Tibial nerve (tissue), 4 donors: ENCODE measurements around the gene KLHDC8B.

ENCODE experiments used
- EP300 ChIP-seq, 2 donors: sonication (generic); formaldehyde crosslinking; IDR thresholded peaks; one replicate each; pipeline ENCODE4 v1.6.1; 2017; ENCODE audit warnings: antibody characterized with exemption in 2 of 2, mild to moderate bottlenecking in 1 of 2
- POLR2A ChIP-seq, 2 donors: fragments of 450-650 bp; IDR thresholded peaks; one replicate each; pipeline ENCODE4 v1.6.1; 2017; ENCODE audit warnings: antibody characterized with exemption in 2 of 2, mild to moderate bottlenecking in 2 of 2, moderate library complexity in 2 of 2
- TF ChIP-seq, protein P1 (sequence below), 5 experiments: fragments of 200-600 bp in 3 of 5; fragments of 450-650 bp in 2 of 5; sonication (generic) in 3 of 5; IDR thresholded peaks; one replicate each; pipeline ENCODE4 v1.5.1; 2016 to 2019; ENCODE audit warnings: antibody characterized with exemption in 5 of 5, mild to moderate bottlenecking in 3 of 5, moderate library complexity in 2 of 5

DNA sequence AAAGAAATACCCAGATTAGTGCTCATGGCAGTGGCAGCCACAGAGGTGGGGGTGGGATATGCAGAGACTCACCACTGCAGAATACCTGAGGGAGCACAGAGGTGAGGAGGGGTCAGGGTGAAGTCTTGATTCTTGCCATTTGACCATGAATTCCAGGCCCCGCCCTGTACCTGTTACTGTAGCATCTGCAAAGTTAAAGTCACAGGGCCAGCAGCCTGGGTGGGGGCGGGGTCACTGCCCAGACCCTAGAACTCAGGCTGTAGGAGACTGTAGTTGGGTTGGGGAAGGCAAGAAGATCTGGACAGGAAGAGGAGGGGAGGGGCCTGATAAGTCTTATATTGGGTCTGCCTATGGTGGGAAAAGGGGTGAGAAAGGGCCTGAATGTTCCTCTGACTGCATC is 19.8 kb upstream of the KLHDC8B start:
- TF ChIP-seq POLR2A (IDR thresholded peaks at IDR 0.05): no peak
- TF ChIP-seq, protein P1, sequence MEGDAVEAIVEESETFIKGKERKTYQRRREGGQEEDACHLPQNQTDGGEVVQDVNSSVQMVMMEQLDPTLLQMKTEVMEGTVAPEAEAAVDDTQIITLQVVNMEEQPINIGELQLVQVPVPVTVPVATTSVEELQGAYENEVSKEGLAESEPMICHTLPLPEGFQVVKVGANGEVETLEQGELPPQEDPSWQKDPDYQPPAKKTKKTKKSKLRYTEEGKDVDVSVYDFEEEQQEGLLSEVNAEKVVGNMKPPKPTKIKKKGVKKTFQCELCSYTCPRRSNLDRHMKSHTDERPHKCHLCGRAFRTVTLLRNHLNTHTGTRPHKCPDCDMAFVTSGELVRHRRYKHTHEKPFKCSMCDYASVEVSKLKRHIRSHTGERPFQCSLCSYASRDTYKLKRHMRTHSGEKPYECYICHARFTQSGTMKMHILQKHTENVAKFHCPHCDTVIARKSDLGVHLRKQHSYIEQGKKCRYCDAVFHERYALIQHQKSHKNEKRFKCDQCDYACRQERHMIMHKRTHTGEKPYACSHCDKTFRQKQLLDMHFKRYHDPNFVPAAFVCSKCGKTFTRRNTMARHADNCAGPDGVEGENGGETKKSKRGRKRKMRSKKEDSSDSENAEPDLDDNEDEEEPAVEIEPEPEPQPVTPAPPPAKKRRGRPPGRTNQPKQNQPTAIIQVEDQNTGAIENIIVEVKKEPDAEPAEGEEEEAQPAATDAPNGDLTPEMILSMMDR (IDR thresholded peaks at IDR 0.05): no peak
- TF ChIP-seq EP300 (IDR thresholded peaks at IDR 0.05): no peak
